Measurements from ENCODE around the gene PAQR9.

GRCh38 chr3:142952272-142953193 lies 10.9 kb downstream of the PAQR9 start:
- TF ChIP-seq, protein P1, sequence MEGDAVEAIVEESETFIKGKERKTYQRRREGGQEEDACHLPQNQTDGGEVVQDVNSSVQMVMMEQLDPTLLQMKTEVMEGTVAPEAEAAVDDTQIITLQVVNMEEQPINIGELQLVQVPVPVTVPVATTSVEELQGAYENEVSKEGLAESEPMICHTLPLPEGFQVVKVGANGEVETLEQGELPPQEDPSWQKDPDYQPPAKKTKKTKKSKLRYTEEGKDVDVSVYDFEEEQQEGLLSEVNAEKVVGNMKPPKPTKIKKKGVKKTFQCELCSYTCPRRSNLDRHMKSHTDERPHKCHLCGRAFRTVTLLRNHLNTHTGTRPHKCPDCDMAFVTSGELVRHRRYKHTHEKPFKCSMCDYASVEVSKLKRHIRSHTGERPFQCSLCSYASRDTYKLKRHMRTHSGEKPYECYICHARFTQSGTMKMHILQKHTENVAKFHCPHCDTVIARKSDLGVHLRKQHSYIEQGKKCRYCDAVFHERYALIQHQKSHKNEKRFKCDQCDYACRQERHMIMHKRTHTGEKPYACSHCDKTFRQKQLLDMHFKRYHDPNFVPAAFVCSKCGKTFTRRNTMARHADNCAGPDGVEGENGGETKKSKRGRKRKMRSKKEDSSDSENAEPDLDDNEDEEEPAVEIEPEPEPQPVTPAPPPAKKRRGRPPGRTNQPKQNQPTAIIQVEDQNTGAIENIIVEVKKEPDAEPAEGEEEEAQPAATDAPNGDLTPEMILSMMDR (IDR thresholded peaks at IDR 0.05; ENCODE audit: extremely low read depth in 1 of 2, insufficient read depth in 1 of 2, low read depth in 1 of 2, low read length in 2 of 2), result no peak
- TF ChIP-seq POLR2AphosphoS5 (IDR thresholded peaks at IDR 0.05; ENCODE audit: insufficient read depth, low read depth, low read length) (no peak), POLR2A (IDR thresholded peaks at IDR 0.05; ENCODE audit: low read depth, low read length) (no peak), EZH2 (IDR thresholded peaks at IDR 0.05; ENCODE audit: borderline replicate concordance, low read depth, low read length, severe bottlenecking) (no peak), GATA2 (IDR thresholded peaks at IDR 0.05; ENCODE audit: insufficient read depth, insufficient read length, low read depth, low read length) (no peak), FOS (IDR thresholded peaks at IDR 0.05; ENCODE audit: borderline replicate concordance, insufficient read depth, low read length) (no peak), JUN (IDR thresholded peaks at IDR 0.05; ENCODE audit: borderline replicate concordance, insufficient read depth, insufficient read length, low read depth) (no peak)
- TF ChIP-seq, protein P2, sequence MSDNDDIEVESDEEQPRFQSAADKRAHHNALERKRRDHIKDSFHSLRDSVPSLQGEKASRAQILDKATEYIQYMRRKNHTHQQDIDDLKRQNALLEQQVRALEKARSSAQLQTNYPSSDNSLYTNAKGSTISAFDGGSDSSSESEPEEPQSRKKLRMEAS (IDR thresholded peaks at IDR 0.05; ENCODE audit: insufficient read depth, insufficient read length), result no peak

Data from endothelial cell of umbilical vein (primary cell).